ENCODE measurements around the gene RNF152.

RNF152 gene

GRCh38 chr18:61841706-61842105 is 51.1 kb downstream of the RNF152 start:
- TF ChIP-seq ZBTB49 (tag by site-specific recombination; IDR thresholded peaks at IDR 0.05; ENCODE audit: low read depth) (no peak), OVOL3 (tag by site-specific recombination; IDR thresholded peaks at IDR 0.05) (no peak), ZNF76 (tag by site-specific recombination; IDR thresholded peaks at IDR 0.05; ENCODE audit: borderline replicate concordance, low read depth) (no peak), ZNF544 (tag by site-specific recombination; IDR thresholded peaks at IDR 0.05) (no peak), RBAK (tag by site-specific recombination; IDR thresholded peaks at IDR 0.05) (no peak), EGR2 (tag by site-specific recombination; IDR thresholded peaks at IDR 0.05; ENCODE audit: low read depth) (no peak), GFI1B (tag by site-specific recombination; IDR thresholded peaks at IDR 0.05) (no peak), ZNF24 (tag by site-specific recombination; IDR thresholded peaks at IDR 0.05) (no peak), MZF1 (tag by site-specific recombination; IDR thresholded peaks at IDR 0.05; ENCODE audit: borderline replicate concordance) (no peak)
- TF ChIP-seq, protein P1, sequence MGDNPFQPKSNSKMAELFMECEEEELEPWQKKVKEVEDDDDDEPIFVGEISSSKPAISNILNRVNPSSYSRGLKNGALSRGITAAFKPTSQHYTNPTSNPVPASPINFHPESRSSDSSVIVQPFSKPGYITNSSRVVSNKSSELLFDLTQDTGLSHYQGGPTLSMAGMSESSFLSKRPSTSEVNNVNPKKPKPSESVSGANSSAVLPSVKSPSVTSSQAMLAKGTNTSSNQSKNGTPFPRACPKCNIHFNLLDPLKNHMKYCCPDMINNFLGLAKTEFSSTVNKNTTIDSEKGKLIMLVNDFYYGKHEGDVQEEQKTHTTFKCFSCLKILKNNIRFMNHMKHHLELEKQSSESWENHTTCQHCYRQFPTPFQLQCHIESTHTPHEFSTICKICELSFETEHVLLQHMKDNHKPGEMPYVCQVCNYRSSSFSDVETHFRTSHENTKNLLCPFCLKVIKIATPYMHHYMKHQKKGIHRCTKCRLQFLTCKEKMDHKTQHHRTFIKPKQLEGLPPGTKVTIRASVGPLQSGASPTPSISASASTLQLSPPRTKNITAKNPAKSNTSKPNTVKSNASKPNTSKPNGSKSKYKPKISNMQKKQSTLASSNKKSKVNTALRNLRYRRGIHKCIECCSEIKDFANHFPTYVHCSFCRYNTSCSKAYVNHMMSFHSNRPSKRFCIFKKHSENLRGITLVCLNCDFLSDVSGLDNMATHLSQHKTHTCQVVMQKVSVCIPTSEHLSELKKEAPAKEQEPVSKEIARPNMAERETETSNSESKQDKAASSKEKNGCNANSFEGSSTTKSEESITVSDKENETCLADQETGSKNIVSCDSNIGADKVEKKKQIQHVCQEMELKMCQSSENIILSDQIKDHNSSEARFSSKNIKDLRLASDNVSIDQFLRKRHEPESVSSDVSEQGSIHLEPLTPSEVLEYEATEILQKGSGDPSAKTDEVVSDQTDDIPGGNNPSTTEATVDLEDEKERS (tag by site-specific recombination; IDR thresholded peaks at IDR 0.05), result no peak
- ChIA-PET CTCF (no interaction called here), POLR2A (no interaction called here)
- no peak overlapping the region for H3K27ac ChIP-seq (ENCODE audit: extremely low read depth, low read depth, low read length)
- no peaks in the 10 kb centered on the region for H3K4me1 ChIP-seq (ENCODE audit: control insufficient read depth, insufficient read depth, low read length)
- H3K4me3 ChIP-seq (ENCODE audit: low read depth, low read length), result no peak overlapping the region
- H3K36me3 ChIP-seq (ENCODE audit: control insufficient read depth in 2 of 2, insufficient read depth in 1 of 2, low read length in 2 of 2), result no peaks in the 10 kb centered on the region; a peak in 1 of 3 replicates
- H3K9me3 ChIP-seq (ENCODE audit: control insufficient read depth, insufficient read depth, low read depth, low read length), result no peaks in the 10 kb centered on the region

DNA sequence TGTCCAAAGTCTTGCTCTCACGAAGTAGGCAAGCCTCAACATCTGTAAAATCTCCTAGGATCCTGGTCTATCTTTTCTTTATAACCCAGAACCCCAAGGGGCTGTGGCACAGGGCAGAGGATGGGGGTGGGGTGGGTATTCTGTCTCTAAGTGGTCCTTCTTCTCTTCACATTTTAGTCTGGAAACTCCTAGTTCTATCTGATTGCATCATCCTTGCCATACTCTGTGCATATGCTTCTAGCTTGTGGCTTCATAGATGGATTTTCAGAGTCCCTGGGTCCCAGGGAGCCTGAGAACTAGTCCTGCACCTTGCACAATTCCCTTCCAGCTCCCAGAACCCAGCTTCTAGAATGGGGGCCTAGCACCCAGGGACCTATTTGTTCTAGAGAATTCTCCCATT is 52.5 kb downstream of the RNF152 start:
- H3K27ac ChIP-seq (ENCODE audit: extremely low read depth, low read depth, low read length), result no peak overlapping the region
- no peaks in the 10 kb centered on the region for H3K4me1 ChIP-seq (ENCODE audit: control insufficient read depth, insufficient read depth, low read length)
- H3K4me3 ChIP-seq (ENCODE audit: low read depth, low read length), result no peak overlapping the region
- TF ChIP-seq ZNF169 (tag by site-specific recombination; IDR thresholded peaks at IDR 0.05) (no peak), ZNF664 (tag by site-specific recombination; IDR thresholded peaks at IDR 0.05) (no peak), ZNF202 (tag by site-specific recombination; IDR thresholded peaks at IDR 0.05; ENCODE audit: borderline replicate concordance) (no peak), ZNF677 (tag by site-specific recombination; IDR thresholded peaks at IDR 0.05) (no peak), ZNF707 (tag by site-specific recombination; IDR thresholded peaks at IDR 0.05) (no peak)
- peaks cover 4% of the 10 kb centered on the region; the same call in 1 of the 2 replicates for H3K9me3 ChIP-seq (ENCODE audit: control insufficient read depth, insufficient read depth, low read depth, low read length)
- ChIA-PET CTCF (interaction anchor here (0.6 to 1.0 kb wide), 2 partner anchors 11 to 53 kb away, joined by 3 read pairs; no protein-coding TSS in a partner anchor), POLR2A (no interaction called here)
- no peaks in the 10 kb centered on the region; a peak in 1 of 3 replicates for H3K36me3 ChIP-seq (ENCODE audit: control insufficient read depth in 2 of 2, insufficient read depth in 1 of 2, low read length in 2 of 2)

DNA sequence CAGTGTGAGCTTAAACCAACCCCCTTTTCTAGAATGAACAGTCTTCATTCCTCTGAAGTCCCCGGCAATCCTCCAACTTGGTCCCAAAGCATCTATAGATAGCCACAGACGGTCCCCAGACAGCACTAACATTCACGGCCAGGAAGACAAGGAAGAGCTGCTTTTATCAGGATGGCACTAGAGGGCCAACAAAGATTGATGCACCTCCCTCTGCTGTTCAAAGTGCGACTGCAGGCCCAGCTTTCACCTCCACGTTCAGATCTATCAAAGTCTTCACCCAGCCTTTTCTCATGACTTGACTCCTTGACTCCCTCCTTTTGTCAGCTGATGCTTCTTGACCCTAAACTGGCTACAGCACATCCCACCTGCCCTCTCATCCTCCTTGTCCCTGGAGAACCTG is 54.3 kb downstream of the RNF152 start:
- ChIA-PET POLR2A (no interaction called here), CTCF (no interaction called here)
- Histone ChIP-seq H3K4me1 (ENCODE audit: control insufficient read depth, insufficient read depth, low read length) (no peaks in the 10 kb centered on the region), H3K27ac (ENCODE audit: extremely low read depth, low read depth, low read length) (no peak overlapping the region), H3K4me3 (ENCODE audit: low read depth, low read length) (no peak overlapping the region), H3K36me3 (ENCODE audit: control insufficient read depth in 2 of 2, insufficient read depth in 1 of 2, low read length in 2 of 2) (no peaks in the 10 kb centered on the region; a peak in 1 of 3 replicates), H3K9me3 (ENCODE audit: control insufficient read depth, insufficient read depth, low read depth, low read length) (peaks cover 4% of the 10 kb centered on the region; the same call in 1 of the 2 replicates)
- TF ChIP-seq OSR2 (tag by site-specific recombination; IDR thresholded peaks at IDR 0.05), result no peak
- TF ChIP-seq ZNF10 (tag by site-specific recombination; IDR thresholded peaks at IDR 0.05), result no peak
- no peak for TF ChIP-seq ZBTB49 (tag by site-specific recombination; IDR thresholded peaks at IDR 0.05; ENCODE audit: low read depth)
- TF ChIP-seq KLF1 (tag by site-specific recombination; IDR thresholded peaks at IDR 0.05), result no peak
- no peak for TF ChIP-seq ZNF146 (tag by site-specific recombination; IDR thresholded peaks at IDR 0.05)
- no peak for TF ChIP-seq ZBTB21 (tag by site-specific recombination; IDR thresholded peaks at IDR 0.05)
- TF ChIP-seq, protein P2, sequence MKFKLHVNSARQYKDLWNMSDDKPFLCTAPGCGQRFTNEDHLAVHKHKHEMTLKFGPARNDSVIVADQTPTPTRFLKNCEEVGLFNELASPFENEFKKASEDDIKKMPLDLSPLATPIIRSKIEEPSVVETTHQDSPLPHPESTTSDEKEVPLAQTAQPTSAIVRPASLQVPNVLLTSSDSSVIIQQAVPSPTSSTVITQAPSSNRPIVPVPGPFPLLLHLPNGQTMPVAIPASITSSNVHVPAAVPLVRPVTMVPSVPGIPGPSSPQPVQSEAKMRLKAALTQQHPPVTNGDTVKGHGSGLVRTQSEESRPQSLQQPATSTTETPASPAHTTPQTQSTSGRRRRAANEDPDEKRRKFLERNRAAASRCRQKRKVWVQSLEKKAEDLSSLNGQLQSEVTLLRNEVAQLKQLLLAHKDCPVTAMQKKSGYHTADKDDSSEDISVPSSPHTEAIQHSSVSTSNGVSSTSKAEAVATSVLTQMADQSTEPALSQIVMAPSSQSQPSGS (tag by site-specific recombination; IDR thresholded peaks at IDR 0.05; ENCODE audit: low read depth), result no peak

Data from HEK293 (cell line).